ENCODE data around the gene RAD51B. TPM values are rescaled to one million over a fixed set of nuclear protein-coding genes. Genes with fewer than 3 reads are reported as not detected.

RAD51B gene
- total and polyA plus RNA-seq, 7 donors = 2.4 to 24.4 (median 7.1) TPM

DNA sequence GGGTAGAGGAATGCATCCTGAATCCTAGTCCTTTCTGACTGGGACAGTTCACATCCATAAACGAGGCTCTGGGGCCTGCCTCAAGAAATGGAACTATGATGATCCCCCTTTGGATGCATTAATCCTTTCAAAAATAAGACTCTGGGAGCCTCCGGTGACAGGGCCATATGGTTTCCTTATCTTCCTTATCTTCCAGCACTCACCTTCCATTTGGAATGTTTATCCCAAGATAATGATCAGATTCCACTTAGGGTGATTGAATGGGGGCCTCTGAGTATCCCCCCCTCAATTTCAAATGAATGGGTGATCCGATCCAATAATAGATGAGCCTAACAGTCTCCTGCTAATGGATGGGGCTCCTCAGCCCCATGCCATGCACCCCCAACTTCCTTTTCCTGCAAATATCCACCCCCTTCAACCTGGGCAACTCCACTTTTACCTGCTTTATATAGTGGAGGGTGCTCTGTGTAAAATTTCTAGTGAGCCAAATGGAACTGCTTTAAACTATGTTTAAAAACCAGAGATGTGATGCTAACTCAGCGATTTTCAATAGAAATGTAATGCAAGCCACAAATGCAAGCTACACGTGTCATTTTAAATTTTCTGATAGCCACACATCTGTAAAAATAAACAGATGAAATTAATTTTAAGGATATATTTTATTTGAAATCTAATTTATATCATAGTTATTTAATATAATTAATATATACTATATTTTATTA, 815.5 kb downstream of the RAD51B start:
- intact Hi-C loops (cut with DNase I) = no loop called here
- WGBS, 2 donors = 92 to 93% methylated on average over 5 of the region's 5 CpGs
- Histone ChIP-seq H3K27ac (peak overlapping the region in 3 of 4 donors; percentile 29 to 72 (median 71)), H3K9me3 (no peaks in the 10 kb centered on the region), H3K4me1 (peaks cover 0 to 83% (median 60%) of the 10 kb centered on the region in 4 donors), H3K36me3 (no peaks in the 10 kb centered on the region), H3K27me3 (no peaks in the 10 kb centered on the region), H3K4me3 (no peak overlapping the region)
- no peak for DNase-seq
- TF ChIP-seq EP300 (IDR thresholded peaks at IDR 0.05) (no peak), CTCF (IDR thresholded peaks at IDR 0.05) (no peak), POLR2AphosphoS5 (IDR thresholded peaks at IDR 0.05) (no peak), POLR2A (IDR thresholded peaks at IDR 0.05) (no peak)

- no peaks in the 10 kb centered on the region for H3K36me3 ChIP-seq
- 65 to 86% methylated on average over 5 of the region's 5 CpGs for WGBS, 2 donors
- no peak for DNase-seq
Measured at GRCh38 chr14:68636597-68636996, 817.0 kb downstream of the RAD51B start.

DNA sequence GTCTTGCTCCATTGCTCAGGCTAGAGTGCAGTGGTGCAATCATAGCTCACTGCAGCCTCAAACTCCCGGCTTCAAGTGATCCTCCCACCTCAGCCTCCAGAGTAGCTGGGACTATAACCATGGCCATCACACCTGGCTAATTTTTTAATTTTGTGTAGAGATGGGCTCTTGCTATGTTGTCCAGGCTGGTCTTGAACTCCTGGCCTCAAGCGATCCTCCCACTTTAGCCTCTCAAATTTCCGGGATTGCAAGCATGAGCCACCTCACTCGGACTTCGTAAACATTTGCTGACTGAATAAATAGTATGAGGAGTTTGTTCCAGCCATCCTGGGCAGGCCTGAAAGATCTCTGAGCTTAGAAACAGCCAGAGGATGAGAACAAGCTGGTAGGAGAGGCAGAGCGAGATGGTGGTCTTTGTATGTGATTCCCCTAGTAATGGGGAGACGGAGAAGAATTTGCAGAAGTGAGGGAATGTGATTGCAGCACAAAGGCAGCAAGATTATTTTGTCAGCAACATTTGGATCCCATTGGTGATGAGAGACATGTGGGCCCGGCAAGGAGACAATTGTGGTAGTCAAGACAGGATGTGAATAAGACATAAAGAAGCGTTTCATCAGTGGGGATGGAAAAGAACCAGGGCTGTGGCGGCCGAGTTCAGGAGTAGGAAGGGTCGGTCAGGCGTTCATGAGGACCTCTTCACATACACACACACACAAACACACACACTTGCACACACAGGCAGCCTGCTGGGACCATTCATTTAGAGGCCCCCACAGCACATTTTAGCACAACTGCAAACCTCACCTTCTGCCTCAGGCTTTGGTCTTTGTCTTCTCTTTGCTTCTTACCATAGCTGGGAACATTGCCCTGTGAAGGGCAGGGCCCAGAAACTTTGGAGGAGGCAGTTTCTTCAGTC, 817.8 kb downstream of the RAD51B start:
- peak; percentile 85 for DNase-seq
- Histone ChIP-seq H3K27ac (peak overlapping the region; percentile 69 to 78 (median 76)), H3K4me3 (no peak overlapping the region), H3K9me3 (no peaks in the 10 kb centered on the region), H3K36me3 (no peaks in the 10 kb centered on the region), H3K27me3 (no peaks in the 10 kb centered on the region), H3K4me1 (peaks cover 0 to 59% (median 41%) of the 10 kb centered on the region in 4 donors)
- 73 to 81% methylated on average over 13 of the region's 13 CpGs for WGBS, 2 donors
- intact Hi-C loops (cut with DNase I) = no loop called here
- TF ChIP-seq POLR2A (IDR thresholded peaks at IDR 0.05) (no peak), POLR2AphosphoS5 (IDR thresholded peaks at IDR 0.05) (peak in 3 of 4 donors; percentile 21 to 56 (median 32))

More at GRCh38 chr14:68636597-68636996, 817.0 kb downstream of the RAD51B start:
- Histone ChIP-seq H3K4me3 (no peak overlapping the region), H3K27me3 (no peaks in the 10 kb centered on the region), H3K9me3 (no peaks in the 10 kb centered on the region), H3K27ac (peak overlapping the region; percentile 69 to 78 (median 76)), H3K4me1 (peaks cover 0 to 67% (median 48%) of the 10 kb centered on the region in 4 donors)
- intact Hi-C loops (cut with DNase I) = no loop called here
- TF ChIP-seq EP300 (IDR thresholded peaks at IDR 0.05) = no peak
- no peak for TF ChIP-seq POLR2AphosphoS5 (IDR thresholded peaks at IDR 0.05)
- TF ChIP-seq POLR2A (IDR thresholded peaks at IDR 0.05) = no peak
- TF ChIP-seq CTCF (IDR thresholded peaks at IDR 0.05) = no peak

- TF ChIP-seq POLR2AphosphoS5 (IDR thresholded peaks at IDR 0.05) = no peak
- no peak for TF ChIP-seq POLR2A (IDR thresholded peaks at IDR 0.05)
- no peak for TF ChIP-seq EP300 (IDR thresholded peaks at IDR 0.05)
- no peak for TF ChIP-seq CTCF (IDR thresholded peaks at IDR 0.05)
- Histone ChIP-seq H3K27ac (peak overlapping the region; percentile 69 to 78 (median 76)), H3K4me1 (peaks cover 0 to 51% (median 32%) of the 10 kb centered on the region in 4 donors), H3K27me3 (no peaks in the 10 kb centered on the region), H3K9me3 (no peaks in the 10 kb centered on the region), H3K4me3 (no peak overlapping the region), H3K36me3 (no peaks in the 10 kb centered on the region)
- DNase-seq = no peak
- WGBS, 2 donors = 73 to 84% methylated on average over 12 of the region's 12 CpGs
- intact Hi-C loops (cut with DNase I) = no loop called here
Measured at GRCh38 chr14:68638141-68638999, 818.8 kb downstream of the RAD51B start.
